Measurements from ENCODE around the gene TMEM127. TPM values are rescaled to one million over a fixed set of nuclear protein-coding genes. Genes with fewer than 3 reads are reported as not detected.

TMEM127 gene
- total and polyA plus RNA-seq, 3 donors from 2014 or later = 25.0 to 32.1 (median 29.2) TPM

- intact Hi-C loops (cut with DNase I; ENCODE audit: low total_unique reads) = no loop called here
- Histone ChIP-seq H3K36me3 (ENCODE audit: low read depth, missing control alignments) (no peaks in the 10 kb centered on the region), H3K27ac (peak within 1 kb of the TSS; percentile 86 to 95), H3K9me3 (no peaks in the 10 kb centered on the region), H3K4me1 (peaks cover 30% of the 10 kb centered on the region), H3K4me3 (peak within 1 kb of the TSS; percentile 91 to 99), H3K27me3 (no peaks in the 10 kb centered on the region)
- WGBS, 2 donors = 0% methylated on average over 59 of the region's 100 CpGs; no CpG with 5 or more reads in 1 of the 2 donors
- peak; percentile 99 for DNase-seq
- TF ChIP-seq CTCF (IDR thresholded peaks at IDR 0.05) = no peak
- peak; percentile 48 for TF ChIP-seq POLR2A (IDR thresholded peaks at IDR 0.05)
Measured at GRCh38 chr2:96208143-96209010, 57.4 kb downstream of the TMEM127 start, which contains the start of gene STARD7. STARD7 (minus strand) TSS chr2:96208827; CDS start chr2:96208434, 393 bp downstream.

GRCh38 chr2:96207774-96208142 is 58.0 kb downstream of the TMEM127 start:
- DNase-seq = no peak
- peak overlapping the region; percentile 91 to 99 for H3K4me3 ChIP-seq
- 0 to 2% methylated on average over 7 to 12 of the region's 12 CpGs for WGBS, 2 donors
- peak overlapping the region; percentile 86 to 95 for H3K27ac ChIP-seq
- no peaks in the 10 kb centered on the region for H3K36me3 ChIP-seq (ENCODE audit: low read depth, missing control alignments)
- H3K27me3 ChIP-seq = no peaks in the 10 kb centered on the region
- H3K4me1 ChIP-seq = peaks cover 30% of the 10 kb centered on the region
- no peaks in the 10 kb centered on the region for H3K9me3 ChIP-seq
- intact Hi-C loops (cut with DNase I; ENCODE audit: low total_unique reads) = no loop called here
- TF ChIP-seq POLR2A (IDR thresholded peaks at IDR 0.05) = no peak
- TF ChIP-seq CTCF (IDR thresholded peaks at IDR 0.05) = no peak

GRCh38 chr2:96207073-96207773 is 58.6 kb downstream of the TMEM127 start:
- Histone ChIP-seq H3K4me1 (peaks cover 30% of the 10 kb centered on the region), H3K9me3 (no peaks in the 10 kb centered on the region), H3K36me3 (ENCODE audit: low read depth, missing control alignments) (no peaks in the 10 kb centered on the region), H3K27ac (peak overlapping the region in 1 of 2 donors; percentile 95), H3K27me3 (no peaks in the 10 kb centered on the region), H3K4me3 (peak overlapping the region; percentile 91 to 99)
- intact Hi-C loops (cut with DNase I; ENCODE audit: low total_unique reads) = no loop called here
- WGBS, 2 donors = 10% methylated on average over 11 of the region's 11 CpGs
- no peak for DNase-seq
- TF ChIP-seq CTCF (IDR thresholded peaks at IDR 0.05) (no peak), POLR2A (IDR thresholded peaks at IDR 0.05) (no peak)

GRCh38 chr2:96205888-96206287 is 59.9 kb downstream of the TMEM127 start:
- H3K4me3 ChIP-seq = no peak overlapping the region
- DNase-seq = no peak
- TF ChIP-seq CTCF (IDR thresholded peaks at IDR 0.05) (no peak), POLR2A (IDR thresholded peaks at IDR 0.05) (no peak)
- no peaks in the 10 kb centered on the region for H3K27me3 ChIP-seq
- H3K27ac ChIP-seq = peak overlapping the region in 1 of 2 donors; percentile 2
- intact Hi-C loops (cut with DNase I; ENCODE audit: low total_unique reads) = no loop called here
- H3K36me3 ChIP-seq (ENCODE audit: low read depth, missing control alignments) = no peaks in the 10 kb centered on the region
- no peaks in the 10 kb centered on the region for H3K9me3 ChIP-seq
- H3K4me1 ChIP-seq = peaks cover 30% of the 10 kb centered on the region
